Measurements from ENCODE around the gene ADAMTSL3.

DNA sequence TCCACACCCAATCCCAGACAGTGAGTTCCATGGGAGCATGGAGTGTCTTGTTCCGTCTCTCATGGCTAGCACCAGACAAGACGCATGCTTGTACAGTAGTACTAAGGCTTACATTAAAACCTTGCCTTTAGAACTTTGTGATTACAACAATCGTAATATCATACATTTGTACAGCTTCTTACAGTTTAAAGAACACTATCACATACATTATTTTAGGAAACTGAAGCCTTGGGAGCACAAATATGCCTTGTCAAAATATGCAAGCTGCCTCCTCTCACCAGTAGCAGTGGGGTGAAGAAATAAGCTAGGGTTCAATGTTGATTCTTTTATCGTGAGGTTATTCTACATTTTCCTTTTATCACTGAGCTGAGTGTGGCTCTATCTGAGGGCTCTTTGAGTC, 36.8 kb downstream of the ADAMTSL3 start:
- TF ChIP-seq, protein P1, sequence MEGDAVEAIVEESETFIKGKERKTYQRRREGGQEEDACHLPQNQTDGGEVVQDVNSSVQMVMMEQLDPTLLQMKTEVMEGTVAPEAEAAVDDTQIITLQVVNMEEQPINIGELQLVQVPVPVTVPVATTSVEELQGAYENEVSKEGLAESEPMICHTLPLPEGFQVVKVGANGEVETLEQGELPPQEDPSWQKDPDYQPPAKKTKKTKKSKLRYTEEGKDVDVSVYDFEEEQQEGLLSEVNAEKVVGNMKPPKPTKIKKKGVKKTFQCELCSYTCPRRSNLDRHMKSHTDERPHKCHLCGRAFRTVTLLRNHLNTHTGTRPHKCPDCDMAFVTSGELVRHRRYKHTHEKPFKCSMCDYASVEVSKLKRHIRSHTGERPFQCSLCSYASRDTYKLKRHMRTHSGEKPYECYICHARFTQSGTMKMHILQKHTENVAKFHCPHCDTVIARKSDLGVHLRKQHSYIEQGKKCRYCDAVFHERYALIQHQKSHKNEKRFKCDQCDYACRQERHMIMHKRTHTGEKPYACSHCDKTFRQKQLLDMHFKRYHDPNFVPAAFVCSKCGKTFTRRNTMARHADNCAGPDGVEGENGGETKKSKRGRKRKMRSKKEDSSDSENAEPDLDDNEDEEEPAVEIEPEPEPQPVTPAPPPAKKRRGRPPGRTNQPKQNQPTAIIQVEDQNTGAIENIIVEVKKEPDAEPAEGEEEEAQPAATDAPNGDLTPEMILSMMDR (IDR thresholded peaks at IDR 0.05; ENCODE audit: insufficient read depth, low read length, poor library complexity, severe bottlenecking) = no peak
- no peak for TF ChIP-seq EZH2phosphoT487 (conservative IDR thresholded peaks at IDR 0.05; ENCODE audit: low read length)

Measured in SU-DHL-6 (cell line).